SU-DHL-6 (cell line): ENCODE results near the gene CEP295NL.

Source experiments
- EZH2phosphoT487 ChIP-seq: fragments of 200-600 bp; sonication (generic), shearing (Covaris generic); conservative IDR thresholded peaks from 2 replicates; pipeline ENCODE4 v1.6.1; 2018; ENCODE audit warnings: mild to moderate bottlenecking, antibody characterized with exemption, low read length, moderate library complexity, mixed read lengths
- TF ChIP-seq, protein P1 (sequence below): fragments of 200-600 bp; sonication (generic); IDR thresholded peaks from one replicate; pipeline ENCODE4 v1.5.1; 2017; ENCODE audit warnings: antibody characterized with exemption, mild to moderate bottlenecking, low read length, moderate library complexity; ENCODE audit not compliant: insufficient read depth, poor library complexity, severe bottlenecking

- TF ChIP-seq, protein P1, sequence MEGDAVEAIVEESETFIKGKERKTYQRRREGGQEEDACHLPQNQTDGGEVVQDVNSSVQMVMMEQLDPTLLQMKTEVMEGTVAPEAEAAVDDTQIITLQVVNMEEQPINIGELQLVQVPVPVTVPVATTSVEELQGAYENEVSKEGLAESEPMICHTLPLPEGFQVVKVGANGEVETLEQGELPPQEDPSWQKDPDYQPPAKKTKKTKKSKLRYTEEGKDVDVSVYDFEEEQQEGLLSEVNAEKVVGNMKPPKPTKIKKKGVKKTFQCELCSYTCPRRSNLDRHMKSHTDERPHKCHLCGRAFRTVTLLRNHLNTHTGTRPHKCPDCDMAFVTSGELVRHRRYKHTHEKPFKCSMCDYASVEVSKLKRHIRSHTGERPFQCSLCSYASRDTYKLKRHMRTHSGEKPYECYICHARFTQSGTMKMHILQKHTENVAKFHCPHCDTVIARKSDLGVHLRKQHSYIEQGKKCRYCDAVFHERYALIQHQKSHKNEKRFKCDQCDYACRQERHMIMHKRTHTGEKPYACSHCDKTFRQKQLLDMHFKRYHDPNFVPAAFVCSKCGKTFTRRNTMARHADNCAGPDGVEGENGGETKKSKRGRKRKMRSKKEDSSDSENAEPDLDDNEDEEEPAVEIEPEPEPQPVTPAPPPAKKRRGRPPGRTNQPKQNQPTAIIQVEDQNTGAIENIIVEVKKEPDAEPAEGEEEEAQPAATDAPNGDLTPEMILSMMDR: no peak
- TF ChIP-seq EZH2phosphoT487: no peak
These were observed 38.9 kb downstream of the CEP295NL start for GRCh38 chr17:78864117-78864516.
